GM20000 (cell line): ENCODE measurements around the gene SFT2D1.
"Not testable (repeated sequence)": the region's sequence is repeated elsewhere in the genome, so short reads cannot be mapped to it uniquely, and the experiment has no call there.

ENCODE experiments used
- DNase-seq: peaks from one replicate; pipeline ENCODE4 v3.0.0; 2012; ENCODE audit warnings: low spot score
- CTCF ChIP-seq: IDR thresholded peaks from 2 replicates; pipeline ENCODE4 v1.5.1; 2012; ENCODE audit warnings: mild to moderate bottlenecking, control low read depth; ENCODE audit errors: extremely low read depth, missing control alignments

The SFT2D1 gene

DNA sequence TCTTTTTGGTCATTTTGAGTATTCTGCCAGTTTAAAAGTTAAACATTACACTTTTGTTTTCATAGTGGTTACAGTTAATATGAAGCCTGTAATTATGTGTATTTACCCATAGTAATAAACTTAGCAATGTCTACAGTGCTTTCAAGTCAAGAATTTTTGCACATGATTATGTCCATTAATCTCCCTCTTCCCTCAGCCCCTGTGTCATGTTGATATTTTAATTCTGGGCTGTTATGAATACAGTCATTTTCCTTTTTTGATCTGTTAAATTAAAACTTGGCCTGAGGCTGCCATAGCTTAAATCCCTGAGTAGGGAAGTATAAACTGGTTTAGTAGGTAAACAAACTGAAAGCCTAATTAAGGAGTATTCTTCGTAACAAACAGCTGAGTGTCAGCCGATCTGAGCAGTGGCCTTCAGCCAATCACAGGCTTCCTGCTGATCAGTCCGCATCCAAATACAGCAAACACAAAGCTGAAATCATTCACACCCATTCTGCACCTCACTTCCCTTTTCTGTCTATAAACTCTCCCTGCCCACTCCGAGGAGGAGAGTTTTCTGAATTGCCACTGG is 9.5 kb upstream of the SFT2D1 start:
- no peak for TF ChIP-seq CTCF
- DNase-seq = peak; percentile 62

DNA sequence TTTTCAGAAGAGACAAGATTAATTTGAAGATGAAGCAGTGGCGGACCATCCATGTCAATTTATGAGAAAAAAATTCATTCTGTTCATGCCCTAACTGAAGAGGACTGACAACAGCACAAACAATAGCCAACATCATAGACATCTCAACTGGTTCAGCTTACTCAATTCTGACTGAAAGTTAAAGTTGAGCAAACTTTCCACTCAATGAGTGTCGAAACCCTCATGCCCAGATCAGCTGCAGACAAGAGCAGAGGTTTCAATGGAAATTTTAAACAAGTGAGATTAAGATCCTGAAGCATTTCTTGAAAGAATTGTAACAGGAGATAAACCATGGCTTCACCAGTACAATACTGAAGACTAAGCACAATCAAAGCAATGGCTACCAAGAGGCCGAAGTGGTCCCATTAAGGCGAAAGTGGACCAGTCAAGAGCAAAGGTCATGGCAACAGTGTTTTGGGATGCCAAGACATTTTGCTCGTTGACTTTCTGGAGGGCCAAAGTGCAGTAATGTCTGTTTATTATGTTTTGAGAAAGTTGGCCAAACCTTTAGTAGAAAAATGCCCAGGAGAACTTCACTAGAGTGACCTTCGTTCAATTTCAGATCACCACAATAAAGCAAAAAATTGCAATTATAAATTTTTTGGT is 6.1 kb upstream of the SFT2D1 start:
- no peak for DNase-seq
- TF ChIP-seq CTCF = no peak

GRCh38 chr6:166346965-166347364 is 4.6 kb upstream of the SFT2D1 start:
- no peak for TF ChIP-seq CTCF
- no peak for DNase-seq

GRCh38 chr6:166346449-166346848 is 4.1 kb upstream of the SFT2D1 start:
- TF ChIP-seq CTCF = no peak
- no peak for DNase-seq

- not testable (repeated sequence) for DNase-seq
Observed at GRCh38 chr6:166345672-166346071, 3.3 kb upstream of the SFT2D1 start.

GRCh38 chr6:166344921-166345320 is 2.6 kb upstream of the SFT2D1 start:
- not testable (repeated sequence) for DNase-seq

- no peak for DNase-seq
- TF ChIP-seq CTCF = no peak
Observed at GRCh38 chr6:166344240-166344639, 1.9 kb upstream of the SFT2D1 start.

DNA sequence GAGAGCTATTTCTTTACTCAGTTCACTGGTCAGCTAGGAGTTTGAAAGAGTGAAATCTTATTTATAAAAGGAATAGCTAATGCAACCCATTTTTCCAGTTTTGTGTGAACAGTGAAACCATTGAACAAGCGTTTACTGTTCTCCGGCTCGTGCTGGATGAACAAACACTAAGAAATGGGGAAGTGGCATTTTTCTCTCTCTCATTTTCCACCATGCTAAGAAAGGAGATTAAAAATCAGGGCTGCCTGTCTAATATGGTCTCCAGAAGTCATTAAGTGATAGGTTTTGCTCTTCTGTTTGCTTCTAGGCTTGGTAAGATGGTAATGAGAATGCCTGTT is 774 bp upstream of the SFT2D1 start:
- TF ChIP-seq CTCF = no peak
- no peak for DNase-seq
